GM12872 (cell line): ENCODE data around the gene TFAP2B.

Experiments used
- TF ChIP-seq, protein P1 (sequence below): IDR thresholded peaks from 3 replicates; pipeline ENCODE4 v1.5.1; 2011; ENCODE audit warnings: low read depth, mild to moderate bottlenecking, low read length, moderate library complexity; ENCODE audit not compliant: insufficient read depth

Gene TFAP2B

DNA sequence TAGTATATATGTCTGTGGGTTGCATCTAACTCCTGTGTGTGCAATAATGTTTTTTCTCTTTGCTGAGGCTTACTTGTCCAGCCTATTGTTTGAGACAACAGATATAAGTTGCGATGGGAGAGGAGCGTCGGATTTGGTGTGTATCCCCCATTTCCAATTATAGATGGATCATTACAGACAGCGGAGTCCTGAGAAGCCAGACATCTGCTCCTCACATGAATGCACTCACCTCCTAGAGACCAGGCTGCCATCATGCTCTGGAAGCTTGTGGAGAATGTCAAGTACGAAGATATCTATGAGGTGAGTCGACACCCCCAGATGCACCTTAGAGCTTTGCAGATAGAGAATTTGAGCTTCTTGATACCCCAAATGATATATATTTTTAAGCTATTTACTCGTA lies at the start of gene TFAP2B:
Gene TFAP2B, plus strand, starts transcription at position 199 of the 400 bp plus-strand sequence. Its CDS starts 21 bp downstream, at position 220.
- TF ChIP-seq, protein P1, sequence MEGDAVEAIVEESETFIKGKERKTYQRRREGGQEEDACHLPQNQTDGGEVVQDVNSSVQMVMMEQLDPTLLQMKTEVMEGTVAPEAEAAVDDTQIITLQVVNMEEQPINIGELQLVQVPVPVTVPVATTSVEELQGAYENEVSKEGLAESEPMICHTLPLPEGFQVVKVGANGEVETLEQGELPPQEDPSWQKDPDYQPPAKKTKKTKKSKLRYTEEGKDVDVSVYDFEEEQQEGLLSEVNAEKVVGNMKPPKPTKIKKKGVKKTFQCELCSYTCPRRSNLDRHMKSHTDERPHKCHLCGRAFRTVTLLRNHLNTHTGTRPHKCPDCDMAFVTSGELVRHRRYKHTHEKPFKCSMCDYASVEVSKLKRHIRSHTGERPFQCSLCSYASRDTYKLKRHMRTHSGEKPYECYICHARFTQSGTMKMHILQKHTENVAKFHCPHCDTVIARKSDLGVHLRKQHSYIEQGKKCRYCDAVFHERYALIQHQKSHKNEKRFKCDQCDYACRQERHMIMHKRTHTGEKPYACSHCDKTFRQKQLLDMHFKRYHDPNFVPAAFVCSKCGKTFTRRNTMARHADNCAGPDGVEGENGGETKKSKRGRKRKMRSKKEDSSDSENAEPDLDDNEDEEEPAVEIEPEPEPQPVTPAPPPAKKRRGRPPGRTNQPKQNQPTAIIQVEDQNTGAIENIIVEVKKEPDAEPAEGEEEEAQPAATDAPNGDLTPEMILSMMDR, result no peak

DNA sequence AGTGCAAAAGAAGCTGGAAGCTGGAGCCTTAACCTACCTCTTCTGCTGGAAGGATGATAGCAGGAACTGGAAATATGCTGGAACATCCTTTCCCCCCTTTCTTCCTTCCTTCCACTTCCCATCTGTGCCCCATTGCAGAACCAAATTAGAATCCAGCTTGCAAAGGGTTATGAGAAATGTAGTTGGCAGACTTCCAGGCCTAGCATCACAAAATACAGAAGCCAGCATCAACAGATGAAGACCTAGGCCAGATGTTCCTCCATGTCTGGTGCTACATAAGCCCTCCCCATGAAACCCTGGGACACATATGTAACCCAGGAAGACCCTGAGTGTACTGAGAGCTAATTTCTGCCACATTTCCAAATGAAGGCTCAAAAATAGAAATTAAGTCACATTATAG lies 40.0 kb upstream of the TFAP2B start:
- TF ChIP-seq, protein P1, result no peak

DNA sequence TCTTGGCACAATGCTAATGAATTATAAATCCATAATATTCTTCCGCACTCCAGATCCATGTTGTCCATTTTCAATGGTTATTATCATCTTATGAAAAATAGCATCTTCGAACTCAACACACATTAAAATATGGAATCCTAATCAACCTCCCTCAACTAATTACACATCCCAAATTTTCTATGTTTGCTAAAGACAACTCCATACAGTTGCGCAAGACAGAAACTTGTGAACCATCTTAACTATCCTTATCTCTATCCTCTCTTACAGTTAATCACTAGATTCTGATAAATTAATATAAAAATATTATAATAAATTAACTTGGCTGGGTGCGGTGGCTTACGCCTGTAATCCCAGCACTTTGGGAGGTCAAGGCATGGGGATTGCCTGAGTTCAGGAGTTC lies 38.3 kb upstream of the TFAP2B start:
- TF ChIP-seq, protein P1, result no peak

DNA sequence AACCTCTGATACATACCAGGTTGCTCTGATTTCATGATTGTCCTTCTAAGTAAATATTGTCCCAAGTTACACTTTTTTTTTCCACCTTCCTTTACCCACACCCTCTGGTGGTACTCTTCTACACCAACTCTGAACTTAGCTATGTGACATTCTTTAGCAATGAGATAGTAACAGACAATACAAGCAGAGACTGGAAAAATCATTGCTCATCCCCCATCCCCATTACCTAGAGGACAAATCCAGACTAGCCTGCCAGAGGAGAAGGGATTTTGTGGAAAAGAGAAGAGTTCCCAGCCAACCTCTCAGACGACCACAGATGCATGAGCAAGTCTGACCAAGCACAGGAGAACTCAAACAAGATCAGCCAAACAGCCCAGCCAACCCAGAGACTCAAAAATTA lies 32.8 kb upstream of the TFAP2B start:
- TF ChIP-seq, protein P1, result no peak

DNA sequence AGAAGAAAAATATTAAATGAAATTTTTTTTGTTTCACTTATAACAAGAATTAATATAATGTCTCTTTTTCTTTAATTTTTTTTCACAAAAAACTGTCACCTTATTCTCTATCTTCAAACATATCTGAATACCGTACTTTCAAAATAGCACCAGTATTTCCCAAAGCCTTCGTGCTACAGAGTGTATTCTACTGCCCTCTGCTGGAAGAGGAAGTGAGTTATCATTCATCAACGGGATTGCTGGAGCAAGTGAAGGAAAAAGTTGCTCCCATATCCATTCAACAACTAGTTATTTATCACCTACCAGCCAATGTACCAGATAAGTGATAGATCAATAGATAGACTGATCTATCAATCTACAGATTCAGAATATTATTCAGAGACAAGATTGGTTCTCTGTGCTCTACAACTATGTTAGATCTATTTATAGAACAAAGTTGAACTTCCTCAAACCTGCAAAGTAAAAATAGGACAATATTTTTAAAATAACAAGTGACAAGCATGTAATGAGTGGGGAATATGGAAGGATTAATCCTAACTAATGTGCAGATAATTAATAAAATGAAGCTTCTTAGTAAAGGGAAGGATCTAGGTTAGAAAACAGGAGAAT lies 26.7 kb upstream of the TFAP2B start:
- TF ChIP-seq, protein P1, result peak; percentile 76

DNA sequence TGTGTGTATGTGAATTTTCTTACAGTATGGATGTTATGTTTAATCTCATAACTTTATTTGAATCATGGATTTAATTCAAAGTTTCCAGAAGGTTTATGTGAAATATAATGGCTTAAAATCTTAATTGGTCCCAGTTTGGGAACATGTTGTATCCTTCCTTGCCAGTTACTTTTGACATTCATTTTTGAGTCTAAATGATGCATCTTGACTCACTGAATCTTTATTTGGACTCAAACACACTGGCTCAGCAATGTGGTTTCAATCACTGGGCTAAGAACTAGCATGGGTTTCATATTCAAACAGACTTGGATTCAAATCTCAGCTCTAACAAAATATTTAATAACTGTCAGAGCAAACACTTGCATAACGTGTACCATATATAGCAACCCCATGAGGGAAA lies 25.9 kb upstream of the TFAP2B start:
- TF ChIP-seq, protein P1, result no peak

DNA sequence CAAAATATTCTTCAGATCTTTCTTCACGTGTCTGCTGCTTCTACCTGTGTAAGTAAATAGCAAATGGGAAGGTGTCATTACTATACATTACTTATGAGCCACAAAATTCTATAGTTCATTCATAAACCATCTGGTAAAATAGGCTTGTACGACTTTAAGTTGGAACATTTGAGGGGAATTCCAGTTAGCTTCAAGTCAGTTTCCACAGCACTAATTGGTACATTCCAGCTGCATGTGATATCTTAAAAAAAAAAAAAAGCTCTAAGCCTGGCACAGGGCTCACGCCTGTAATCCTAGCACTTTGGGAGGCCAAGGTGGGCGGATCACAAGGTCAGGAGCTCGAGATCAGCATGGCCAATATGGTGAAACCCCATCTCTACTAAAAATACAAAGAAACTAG lies 23.1 kb upstream of the TFAP2B start:
- TF ChIP-seq, protein P1, result no peak
